HPDE6-E6E7 (cell line): ENCODE data around the gene NIT2.
"Not testable (repeated sequence)": the region's sequence is repeated elsewhere in the genome, so short reads cannot be mapped to it uniquely, and the experiment has no call there.

Experiments
- DNase-seq: peaks from one replicate; pipeline ENCODE4 v3.0.0; 2011; ENCODE audit warnings: missing footprints; ENCODE audit errors: extremely low spot score

Gene NIT2

DNA sequence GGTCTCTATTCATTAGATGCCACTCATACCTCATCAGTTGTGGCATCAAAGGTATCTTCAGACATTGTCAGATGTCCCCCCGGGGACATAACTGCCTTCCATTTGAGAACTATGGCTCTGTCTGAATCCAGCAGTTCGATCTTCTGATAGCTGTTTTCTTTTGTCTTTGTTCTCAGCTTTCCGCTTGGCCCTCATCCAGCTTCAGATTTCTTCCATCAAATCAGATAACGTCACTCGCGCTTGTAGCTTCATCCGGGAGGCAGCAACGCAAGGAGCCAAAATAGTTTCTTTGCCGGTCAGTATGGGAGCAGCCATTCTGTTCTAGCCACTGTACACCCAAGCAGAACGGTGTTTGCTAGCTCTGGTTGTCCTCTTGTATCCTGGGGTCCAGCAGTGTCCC is 4.4 kb downstream of the NIT2 start:
- DNase-seq, result no peak

DNA sequence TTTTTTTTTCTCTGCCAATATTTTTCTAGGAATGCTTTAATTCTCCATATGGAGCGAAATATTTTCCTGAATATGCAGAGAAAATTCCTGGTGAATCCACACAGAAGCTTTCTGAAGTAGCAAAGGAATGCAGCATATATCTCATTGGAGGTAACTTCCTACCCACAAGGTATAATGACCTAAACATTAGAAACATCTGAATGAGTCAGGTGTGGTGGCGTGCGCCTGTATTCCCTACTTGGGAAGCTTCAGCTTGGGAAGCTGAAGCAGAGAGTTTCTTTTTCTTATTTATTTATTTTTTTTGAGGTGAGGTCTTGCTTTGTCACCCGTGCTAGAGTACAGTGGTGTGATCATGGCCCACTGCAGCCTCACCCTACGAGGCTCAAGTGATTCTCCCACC is 5.2 kb downstream of the NIT2 start:
- no peak for DNase-seq

DNA sequence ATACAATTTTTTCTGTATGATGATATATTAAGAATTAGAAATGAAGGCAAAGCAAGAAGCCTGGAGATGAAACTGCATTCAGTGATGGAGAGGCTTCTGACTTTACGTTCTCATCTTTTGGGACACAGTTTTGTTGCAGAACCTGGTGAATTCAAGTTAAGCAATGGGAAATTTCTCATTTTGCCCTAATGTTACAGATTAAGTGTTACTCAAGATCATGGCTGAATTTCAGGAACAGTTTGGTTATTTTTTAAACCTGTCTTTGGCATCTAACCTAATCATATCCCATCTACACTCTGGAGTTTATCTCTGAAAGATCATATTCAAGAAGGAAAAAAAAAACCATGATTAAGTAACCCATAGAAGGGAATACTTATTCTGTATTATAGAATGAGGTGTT is 6.0 kb downstream of the NIT2 start:
- no peak for DNase-seq

DNA sequence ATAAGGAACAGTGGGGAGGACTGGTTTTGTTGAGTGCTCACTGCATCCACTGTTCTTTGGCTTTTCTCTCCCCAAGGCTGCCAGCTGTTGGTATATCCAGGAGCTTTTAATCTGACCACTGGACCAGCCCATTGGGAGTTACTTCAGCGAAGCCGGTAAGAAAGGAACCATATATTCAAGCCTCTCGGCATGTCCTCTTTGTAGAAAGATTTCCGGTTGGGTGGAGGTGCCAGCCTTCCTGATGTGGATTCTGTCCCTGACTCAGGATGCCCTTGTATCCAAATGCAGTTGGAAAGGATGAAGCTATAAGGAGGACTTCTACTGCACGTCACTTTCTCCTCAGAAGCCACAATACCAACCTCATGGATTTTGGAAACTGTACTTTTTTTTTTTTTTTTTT is 14.2 kb downstream of the NIT2 start:
- no peak for DNase-seq

DNA sequence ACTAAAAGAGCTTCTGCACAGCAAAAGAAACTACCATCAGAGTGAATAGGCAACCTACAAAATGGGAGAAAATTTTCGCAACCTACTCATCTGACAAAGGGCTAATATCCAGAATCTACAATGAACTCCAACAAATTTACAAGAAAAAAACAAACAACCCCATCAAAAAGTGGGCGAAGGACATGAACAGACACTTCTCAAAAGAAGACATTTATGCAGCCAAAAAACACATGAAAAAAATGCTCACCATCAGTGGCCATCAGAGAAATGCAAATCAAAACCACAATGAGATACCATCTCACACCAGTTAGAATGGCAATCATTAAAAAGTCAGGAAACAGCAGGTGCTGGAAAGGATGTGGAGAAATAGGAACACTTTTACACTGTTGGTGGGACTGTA is 17.2 kb downstream of the NIT2 start:
- not testable (repeated sequence) for DNase-seq

DNA sequence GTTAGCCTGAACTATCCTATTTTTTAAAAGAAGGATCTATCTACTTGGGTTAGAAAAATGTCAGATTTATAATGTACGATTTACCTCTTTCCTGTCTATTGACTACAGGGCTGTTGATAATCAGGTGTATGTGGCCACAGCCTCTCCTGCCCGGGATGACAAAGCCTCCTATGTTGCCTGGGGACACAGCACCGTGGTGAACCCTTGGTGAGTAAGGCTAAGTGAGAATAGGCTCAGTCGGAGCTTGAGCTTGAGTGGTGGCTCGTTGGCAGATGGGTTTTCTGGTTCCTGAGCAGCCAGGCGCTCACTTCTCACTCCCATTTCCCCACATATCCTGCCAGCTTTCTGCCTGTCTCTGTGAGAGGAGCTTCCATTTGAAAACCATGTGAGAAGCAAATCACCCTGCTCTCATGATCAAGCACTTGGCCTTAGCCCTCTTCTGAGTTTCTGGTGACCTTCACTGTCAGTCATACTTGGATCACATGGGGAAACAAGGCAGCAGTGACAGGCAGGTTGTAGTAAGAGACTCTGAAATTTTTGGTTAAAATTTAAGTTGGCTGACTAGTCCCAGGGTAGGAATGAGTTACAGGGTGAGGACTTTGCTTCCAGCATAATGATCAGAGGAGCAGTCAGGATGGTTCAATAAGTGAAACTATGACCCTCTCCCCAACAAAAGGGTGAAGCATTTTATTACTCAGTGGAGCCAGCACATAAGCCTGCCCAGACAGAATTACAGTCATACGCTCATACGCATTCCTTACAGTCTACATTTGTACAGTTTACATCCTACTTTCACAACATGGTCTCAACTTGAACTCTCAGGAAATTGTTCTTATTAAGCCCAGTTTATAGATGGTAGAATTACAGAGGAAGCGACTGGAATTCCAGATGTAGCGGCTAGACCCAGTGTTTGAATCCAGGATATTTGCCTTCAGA is 18.0 kb downstream of the NIT2 start:
- no peak for DNase-seq

DNA sequence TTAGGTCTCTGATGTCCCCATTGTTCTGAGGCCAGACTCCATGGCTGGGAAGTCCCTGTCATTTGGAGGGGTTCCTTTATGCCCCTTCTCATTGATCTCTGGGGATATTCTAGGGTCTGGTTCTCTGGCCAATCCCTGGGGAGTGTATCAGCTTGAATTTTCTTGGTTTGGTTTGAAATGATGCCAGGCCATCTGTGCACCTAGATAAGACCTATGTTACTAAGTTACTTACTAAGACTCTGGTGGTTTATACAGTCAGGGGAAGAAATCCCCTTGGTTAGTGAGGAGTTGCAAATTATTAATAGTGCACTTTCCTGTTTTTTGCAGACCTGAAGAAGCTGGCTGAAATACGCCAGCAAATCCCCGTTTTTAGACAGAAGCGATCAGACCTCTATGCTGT is 20.3 kb downstream of the NIT2 start:
- DNase-seq, result no peak

DNA sequence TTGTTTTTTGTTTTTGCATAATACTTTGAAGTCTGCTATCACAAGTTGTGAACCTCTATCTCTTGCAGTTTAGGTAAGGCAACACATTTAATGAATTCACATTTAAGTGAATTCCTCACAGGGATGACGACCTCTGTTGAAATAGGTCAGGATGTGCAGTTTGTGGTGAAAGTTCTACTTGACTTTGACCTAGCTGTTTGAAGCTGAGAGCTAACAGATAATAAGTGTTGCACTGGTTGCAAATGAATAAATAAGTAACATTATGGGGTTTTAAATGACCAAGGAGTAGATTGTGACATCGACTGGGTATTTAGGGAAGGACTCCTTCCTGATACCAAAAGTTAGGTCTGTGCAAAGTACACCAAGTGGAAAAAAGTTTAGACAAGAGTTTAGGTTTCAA is 23.9 kb downstream of the NIT2 start:
- DNase-seq, result no peak

DNA sequence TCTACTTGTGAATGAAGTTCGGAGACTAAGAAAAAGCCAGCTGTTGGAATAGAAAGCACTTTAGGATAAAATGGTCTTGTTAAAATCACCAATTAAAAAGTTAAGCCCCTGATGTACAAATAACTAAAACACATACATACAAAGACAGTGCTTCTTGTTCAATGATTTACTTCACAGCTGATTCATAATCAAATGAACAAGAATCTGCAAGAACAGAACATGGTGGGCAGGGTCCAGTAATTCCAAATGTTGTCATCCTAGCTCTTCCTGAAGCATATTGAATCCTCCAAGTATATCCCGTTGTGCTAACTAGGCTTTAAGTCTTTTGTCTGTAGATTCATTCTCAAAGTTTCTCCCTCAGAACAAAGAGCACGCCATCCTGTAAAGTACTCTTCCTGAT is 24.5 kb downstream of the NIT2 start:
- no peak for DNase-seq

DNA sequence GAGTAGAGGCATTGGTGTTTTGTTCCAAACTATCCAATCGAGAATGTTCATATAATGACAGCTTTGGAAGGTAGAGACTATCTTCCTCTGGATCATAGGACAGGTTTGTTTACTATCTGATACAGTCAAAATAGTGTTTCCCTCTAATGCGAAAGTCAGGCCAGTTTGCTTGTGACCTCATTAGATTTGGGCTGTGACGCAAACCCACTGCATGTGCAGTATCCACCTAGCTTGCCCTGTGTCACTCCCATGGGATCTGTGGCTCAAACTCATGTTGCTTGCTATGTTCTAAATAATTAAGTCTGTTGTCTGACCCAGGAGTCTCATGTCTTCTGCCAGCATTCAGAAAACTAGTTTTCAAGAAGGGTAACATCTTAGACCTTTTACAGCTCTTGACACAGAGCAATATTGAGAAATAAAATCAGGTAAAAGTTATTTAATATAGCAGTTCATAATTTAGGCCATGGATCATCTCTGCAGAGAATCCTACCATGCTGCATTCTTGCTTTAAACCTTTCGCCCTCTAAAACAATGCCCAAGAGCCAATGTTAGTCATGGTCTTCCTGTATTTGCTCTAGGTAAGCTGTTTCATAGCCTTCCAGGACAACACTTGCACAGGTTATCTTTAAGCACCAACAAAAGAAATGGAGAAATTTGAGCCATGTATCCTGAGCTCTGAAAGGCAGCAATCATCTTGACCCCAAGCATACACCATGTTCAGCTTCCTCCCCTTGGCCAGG is 26.4 kb downstream of the NIT2 start:
- no peak for DNase-seq

DNA sequence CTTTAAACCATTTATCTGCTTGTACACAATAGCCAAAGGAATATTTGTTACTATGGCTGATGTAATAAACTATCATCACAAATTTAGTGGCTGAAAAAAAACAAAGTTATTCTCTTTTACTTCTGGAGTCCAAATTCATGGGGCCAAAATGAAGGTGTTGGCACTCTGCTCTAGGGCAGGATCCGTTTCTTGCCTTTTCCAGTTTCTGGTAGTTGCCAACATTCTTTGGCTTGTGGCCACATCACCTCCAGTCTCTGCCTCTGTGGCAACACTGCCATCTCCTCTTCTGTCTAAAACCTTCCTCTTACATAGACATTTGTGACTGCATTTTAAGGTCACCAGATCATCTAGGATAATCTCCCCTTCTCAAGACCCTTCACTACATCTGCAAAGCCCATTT is 27.3 kb downstream of the NIT2 start:
- no peak for DNase-seq

DNA sequence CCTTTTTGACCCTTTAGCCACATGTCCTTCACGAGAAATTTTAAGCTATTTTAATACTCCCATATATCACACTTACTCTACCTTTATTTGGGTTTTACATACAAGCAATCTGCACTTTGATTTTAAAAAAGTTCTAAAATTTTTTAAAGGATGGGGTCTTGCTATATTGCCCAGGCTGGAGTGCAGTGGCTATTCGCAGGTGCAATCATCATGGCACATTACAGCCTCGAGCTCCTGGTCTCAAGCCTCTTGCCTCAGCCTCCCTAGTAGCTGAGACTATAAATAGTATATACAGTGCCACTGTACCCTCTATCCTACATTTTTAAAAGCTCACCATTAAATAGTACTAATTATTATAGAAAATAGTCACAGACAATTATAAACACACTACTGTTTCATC is 29.9 kb downstream of the NIT2 start:
- DNase-seq, result no peak

DNA sequence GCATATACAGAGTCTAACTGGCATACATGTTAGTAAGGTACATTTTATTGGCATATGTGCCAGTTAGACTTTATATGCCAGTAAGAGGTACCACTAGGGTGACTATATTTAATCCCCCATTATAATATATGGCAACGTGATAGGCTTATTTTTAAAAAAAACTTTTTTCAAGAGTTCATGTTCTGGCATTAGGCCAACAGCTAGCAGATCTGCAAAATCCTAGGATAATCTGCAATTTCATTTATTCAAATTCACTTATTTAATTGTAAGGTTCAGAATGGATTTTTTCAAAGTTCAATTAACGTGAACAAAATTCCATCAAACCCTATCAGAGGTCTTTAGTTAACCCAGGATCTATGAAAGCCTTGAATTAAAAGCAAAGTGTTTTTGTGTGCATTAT is 31.9 kb downstream of the NIT2 start:
- DNase-seq, result no peak

DNA sequence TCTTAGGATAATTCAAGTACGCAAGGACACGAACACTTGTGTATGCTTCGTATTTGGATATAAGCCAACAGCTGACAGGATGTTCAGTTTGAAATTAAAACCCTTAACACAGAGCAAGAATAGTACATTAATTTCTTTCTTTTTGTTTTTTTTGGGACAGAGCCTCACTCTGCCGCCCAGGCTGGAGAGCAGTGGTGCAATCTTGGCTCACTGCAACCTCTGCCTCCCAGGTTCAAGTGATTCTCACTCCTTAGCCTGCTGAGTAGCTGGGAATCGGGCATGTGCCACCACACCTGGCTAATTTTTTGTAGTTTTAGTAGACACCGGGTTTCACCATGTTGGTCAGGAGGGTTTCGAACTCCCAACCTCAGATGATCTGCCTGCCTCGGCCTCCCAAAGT is 33.9 kb downstream of the NIT2 start:
- no peak for DNase-seq

DNA sequence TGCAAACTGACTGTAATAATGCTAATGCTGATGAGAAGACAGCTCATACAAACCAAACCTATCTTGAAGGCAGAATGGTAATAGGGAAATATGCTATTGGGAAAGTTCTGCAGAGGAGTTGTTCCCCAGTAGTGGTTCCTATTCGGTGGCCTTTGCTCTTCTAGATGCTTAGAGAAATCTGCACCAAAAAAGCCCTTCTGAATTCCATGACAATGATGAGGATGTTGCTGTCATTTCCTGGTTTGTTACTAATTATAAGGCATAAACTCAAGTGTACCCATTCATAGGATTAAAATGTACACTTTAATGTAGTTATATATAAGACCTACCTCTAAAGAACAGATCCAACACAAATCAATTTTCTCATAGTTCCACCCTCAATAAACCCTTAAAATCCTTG is 36.2 kb downstream of the NIT2 start:
- no peak for DNase-seq

DNA sequence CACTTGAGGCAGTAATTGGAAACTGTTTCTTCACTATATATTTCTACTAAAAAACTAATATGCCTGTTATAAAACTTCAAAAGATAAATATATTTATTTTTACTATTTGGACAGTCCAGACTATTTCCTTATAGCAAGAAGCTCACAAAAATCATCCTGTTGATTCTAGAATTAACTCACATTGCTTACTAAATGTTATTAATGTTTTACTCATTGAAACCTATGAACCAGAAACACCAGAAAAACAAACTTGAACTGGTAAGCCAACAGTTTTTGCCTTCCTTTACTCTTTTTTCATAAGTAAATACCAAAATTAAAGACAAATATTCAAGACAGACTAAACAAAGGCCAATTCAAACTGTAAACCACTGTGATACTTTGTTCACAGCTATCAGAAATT is 40.0 kb downstream of the NIT2 start:
- no peak for DNase-seq

DNA sequence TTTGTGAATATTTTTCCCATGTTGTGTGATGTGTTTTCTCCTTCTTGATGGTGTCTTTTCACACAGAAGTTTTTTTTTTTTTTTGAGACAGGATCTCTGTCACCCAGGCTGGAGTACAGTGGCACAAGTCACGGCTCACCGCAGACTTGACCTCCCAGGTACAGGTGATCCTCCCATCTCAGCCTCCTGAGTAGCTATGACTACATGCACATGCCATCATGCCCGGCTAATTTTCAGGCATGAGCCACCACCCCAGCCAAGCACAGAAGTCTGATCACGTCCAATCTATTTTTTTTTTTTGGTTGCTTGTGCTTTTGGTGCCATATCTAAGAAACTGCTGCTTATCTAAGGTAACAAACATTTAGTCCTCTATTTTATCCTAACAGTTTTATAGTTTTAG is 41.7 kb downstream of the NIT2 start:
- no peak for DNase-seq

DNA sequence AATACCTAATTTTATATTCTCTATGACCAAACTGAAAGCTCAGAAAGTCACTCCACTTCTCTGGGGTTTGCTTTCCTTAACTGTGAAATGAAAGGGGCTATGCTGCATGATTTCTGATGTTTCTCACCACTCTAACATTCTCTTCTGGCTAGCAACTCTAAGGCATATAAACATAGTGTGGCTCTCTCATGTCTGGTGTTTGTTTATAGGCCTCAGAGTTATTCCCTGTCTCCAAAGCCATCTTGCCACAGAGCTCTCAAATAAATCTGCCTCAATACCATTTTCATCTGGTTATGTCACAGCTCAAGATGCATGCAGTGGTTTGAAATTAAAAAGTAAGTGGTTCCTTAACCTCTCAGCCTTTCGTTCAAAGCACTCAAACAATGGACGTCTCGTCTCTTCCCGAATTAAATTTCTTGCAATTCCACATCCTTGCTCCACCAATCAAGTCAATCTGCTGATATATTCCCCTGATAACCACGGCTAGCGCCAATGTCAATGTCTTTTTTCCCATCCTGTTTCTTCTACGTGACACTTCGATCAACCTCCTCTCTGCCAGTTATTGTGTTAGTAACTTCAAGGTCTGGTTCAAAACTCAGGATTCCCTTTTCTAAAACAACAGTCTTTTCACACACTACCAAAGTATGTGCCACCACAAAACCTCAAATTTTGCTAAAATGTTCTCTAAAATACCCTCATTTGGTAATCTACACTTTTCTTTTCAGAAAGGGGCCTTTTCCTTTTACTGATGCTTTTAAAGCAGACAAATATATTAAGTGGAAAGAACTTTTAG is 50.4 kb downstream of the NIT2 start:
- DNase-seq, result no peak

DNA sequence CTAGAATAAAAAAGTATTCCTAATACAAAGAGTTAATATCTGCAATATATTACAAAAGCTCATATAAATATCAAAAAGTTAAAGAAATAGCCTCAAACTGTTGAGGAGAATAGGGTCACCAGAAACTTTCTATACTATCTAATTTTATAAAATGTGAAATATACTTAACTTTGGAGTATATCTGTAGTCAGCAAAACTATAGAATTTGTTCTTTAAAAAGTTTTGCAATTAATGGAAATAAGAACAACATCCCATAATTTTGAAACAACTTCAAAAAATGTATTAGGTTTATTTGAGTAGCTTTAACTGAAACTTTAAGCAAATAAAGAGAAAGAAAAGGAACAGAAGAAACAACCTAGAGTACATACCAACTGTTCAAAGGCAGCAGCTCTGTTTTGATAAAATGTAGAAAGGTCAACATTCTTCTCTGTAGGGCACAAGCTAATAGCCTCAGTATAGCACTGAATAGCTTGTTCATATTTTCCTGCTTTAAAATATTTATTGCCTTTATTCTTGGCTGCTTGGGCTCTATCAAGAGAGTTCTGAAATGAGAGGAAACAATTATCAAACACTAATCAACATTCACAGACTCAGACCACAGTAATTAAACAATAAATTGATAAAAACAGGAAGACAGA is 52.0 kb downstream of the NIT2 start:
- no peak for DNase-seq

DNA sequence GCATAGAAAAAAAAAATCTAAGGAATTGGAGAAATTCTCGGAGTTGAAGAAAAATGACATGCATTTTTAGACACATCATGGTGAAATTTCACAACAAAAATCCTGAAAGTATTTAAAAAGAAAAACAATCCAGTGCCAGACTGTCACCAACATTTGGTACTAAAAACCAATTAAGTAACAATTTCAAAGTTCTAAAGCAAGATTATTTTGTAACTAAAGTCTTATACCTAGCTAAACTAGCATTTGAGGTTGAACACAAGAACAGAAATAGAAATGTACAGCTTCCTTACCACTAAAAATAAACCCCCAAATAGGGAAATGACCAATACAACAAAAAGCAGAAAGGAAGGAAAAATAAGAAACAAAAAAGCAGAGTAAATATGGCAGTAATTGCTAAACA is 54.5 kb downstream of the NIT2 start:
- no peak for DNase-seq

DNA sequence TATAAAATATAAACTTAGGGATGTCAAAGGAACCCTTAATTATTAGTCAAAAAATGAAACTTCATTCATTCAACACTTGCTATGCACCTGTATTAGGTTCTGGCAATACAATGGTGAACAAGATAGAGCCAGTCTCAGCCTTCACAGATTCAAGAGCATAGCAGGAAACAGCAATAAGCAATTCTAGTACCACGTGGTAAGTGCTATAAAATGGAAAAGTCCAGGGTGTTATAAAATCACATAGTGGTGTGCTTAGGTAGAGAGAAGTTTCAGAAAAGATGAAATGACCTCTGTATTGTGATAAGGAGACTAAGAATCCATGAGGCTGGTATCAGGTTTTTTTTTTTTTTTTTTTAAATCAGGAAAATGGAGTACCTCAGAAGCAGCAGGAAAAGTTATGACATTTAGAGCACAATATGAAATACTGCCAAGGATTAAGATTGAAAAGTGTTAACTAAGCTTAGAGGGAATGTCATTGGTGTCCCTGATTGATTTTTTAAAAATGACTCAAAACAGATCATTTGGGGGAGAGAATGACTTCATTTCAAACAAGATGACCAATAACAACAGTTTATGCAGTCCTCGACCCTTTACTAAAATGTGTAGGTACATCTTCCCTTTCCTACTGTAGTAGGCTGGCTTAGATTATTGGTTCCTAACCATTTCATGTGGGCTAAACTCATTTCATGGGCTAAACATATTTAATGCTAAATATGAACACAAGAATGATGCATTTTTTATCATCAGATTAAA is 61.3 kb downstream of the NIT2 start:
- DNase-seq, result no peak
